ENCODE data around the gene SMG1.

SMG1 gene

GRCh38 chr16:18842565-18842964 lies 83.6 kb downstream of the SMG1 start:
- no peak for FAIRE-seq

- FAIRE-seq: no peak
Observed at GRCh38 chr16:18841833-18842525, 84.2 kb downstream of the SMG1 start.

- FAIRE-seq: no peak
Observed at GRCh38 chr16:18839555-18839954, 86.7 kb downstream of the SMG1 start.

- no peak for FAIRE-seq
Observed at GRCh38 chr16:18836702-18837101, 89.5 kb downstream of the SMG1 start.

- FAIRE-seq: no peak
Observed at GRCh38 chr16:18834864-18835263, 91.3 kb downstream of the SMG1 start.

- FAIRE-seq: no peak
Observed at GRCh38 chr16:18833707-18834505, 92.3 kb downstream of the SMG1 start.

GRCh38 chr16:18832613-18833012 lies 93.6 kb downstream of the SMG1 start:
- no peak for FAIRE-seq

GRCh38 chr16:18832006-18832405 lies 94.2 kb downstream of the SMG1 start:
- no peak for FAIRE-seq

- no peak for FAIRE-seq
Observed at GRCh38 chr16:18829251-18829650, 97.0 kb downstream of the SMG1 start.

- FAIRE-seq: no peak
Observed at GRCh38 chr16:18827890-18828289, 98.3 kb downstream of the SMG1 start.

- no peak for FAIRE-seq
Observed at GRCh38 chr16:18816286-18816685, 109.9 kb downstream of the SMG1 start.

- FAIRE-seq: no peak
Observed at GRCh38 chr16:18811925-18812324, 114.3 kb downstream of the SMG1 start.

GRCh38 chr16:18809165-18809564 lies 117.0 kb downstream of the SMG1 start:
- FAIRE-seq: no peak

GRCh38 chr16:18805257-18805773 lies 120.9 kb downstream of the SMG1 start:
- no peak for FAIRE-seq

- FAIRE-seq: no peak
Observed at GRCh38 chr16:18804540-18804939, 121.7 kb downstream of the SMG1 start.

- no peak for FAIRE-seq
Observed at GRCh38 chr16:18803569-18804462, 122.4 kb downstream of the SMG1 start.

GRCh38 chr16:18802767-18803343 lies 123.4 kb downstream of the SMG1 start:
- FAIRE-seq: no peak

- peak; percentile 93 for FAIRE-seq
Observed at GRCh38 chr16:18801145-18801972, 124.8 kb downstream of the SMG1 start, which contains the start of gene ARL6IP1. ARL6IP1 (minus strand) TSS chr16:18801549; CDS start chr16:18801466, 83 bp downstream.

- no peak for FAIRE-seq
Observed at GRCh38 chr16:18800775-18801144, 125.4 kb downstream of the SMG1 start.

- no peak for FAIRE-seq
Observed at GRCh38 chr16:18800293-18800692, 125.9 kb downstream of the SMG1 start.

GRCh38 chr16:18799500-18799899 lies 126.7 kb downstream of the SMG1 start:
- no peak for FAIRE-seq

GRCh38 chr16:18797746-18798145 lies 128.5 kb downstream of the SMG1 start:
- no peak for FAIRE-seq
